Measurements from ENCODE around the gene RAG2.

GRCh38 chr11:36598051-36598450, at the start of gene RAG2:
- no peak for TF ChIP-seq CTCF (IDR thresholded peaks at IDR 0.05; ENCODE audit: poor library complexity)
- TF ChIP-seq EZH2 (IDR thresholded peaks at IDR 0.05; ENCODE audit: borderline replicate concordance): no peak
